ENCODE measurements around the gene ESPN. TPM values are rescaled to one million over a fixed set of nuclear protein-coding genes. Genes with fewer than 3 reads are reported as not detected.

The ESPN gene
- total RNA-seq, 6 donors from 2014 or later, result 2.1 to 27.2 (median 4.8) TPM

DNA sequence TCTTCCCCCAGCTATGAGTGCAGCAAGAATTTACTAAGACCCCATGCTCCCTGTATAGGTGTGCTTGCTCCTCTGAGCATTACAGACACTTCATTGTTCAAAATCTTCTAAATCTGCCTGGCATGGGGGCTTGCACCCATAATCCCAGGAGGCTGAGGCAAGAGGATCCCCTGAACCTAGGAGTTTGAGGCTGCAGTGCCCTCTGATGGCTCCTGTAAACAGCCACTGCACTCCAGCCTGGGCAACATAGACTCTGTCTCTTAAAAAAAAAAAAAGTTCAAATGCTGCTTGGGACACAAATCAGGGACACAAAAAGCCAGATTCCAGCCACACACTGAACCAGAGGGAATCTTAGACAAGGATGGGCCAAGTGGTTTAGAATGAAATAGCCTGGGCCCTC is 27.6 kb upstream of the ESPN start:
- Histone ChIP-seq H3K27me3 (no peaks in the 10 kb centered on the region), H3K9me3 (no peaks in the 10 kb centered on the region), H3K4me3 (no peak overlapping the region), H3K36me3 (no peaks in the 10 kb centered on the region), H3K4me1 (peaks cover 13 to 19% (median 14%) of the 10 kb centered on the region in 4 donors), H3K27ac (no peak overlapping the region)
- ATAC-seq (ENCODE audit: low FRiP score in 2 of 2), result no peak
- TF ChIP-seq POLR2A (IDR thresholded peaks at IDR 0.05) (no peak), EP300 (IDR thresholded peaks at IDR 0.05) (no peak), POLR2AphosphoS5 (IDR thresholded peaks at IDR 0.05) (no peak)
- TF ChIP-seq, protein P1, sequence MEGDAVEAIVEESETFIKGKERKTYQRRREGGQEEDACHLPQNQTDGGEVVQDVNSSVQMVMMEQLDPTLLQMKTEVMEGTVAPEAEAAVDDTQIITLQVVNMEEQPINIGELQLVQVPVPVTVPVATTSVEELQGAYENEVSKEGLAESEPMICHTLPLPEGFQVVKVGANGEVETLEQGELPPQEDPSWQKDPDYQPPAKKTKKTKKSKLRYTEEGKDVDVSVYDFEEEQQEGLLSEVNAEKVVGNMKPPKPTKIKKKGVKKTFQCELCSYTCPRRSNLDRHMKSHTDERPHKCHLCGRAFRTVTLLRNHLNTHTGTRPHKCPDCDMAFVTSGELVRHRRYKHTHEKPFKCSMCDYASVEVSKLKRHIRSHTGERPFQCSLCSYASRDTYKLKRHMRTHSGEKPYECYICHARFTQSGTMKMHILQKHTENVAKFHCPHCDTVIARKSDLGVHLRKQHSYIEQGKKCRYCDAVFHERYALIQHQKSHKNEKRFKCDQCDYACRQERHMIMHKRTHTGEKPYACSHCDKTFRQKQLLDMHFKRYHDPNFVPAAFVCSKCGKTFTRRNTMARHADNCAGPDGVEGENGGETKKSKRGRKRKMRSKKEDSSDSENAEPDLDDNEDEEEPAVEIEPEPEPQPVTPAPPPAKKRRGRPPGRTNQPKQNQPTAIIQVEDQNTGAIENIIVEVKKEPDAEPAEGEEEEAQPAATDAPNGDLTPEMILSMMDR (IDR thresholded peaks at IDR 0.05), result no peak
- DNase-seq, result no peak

DNA sequence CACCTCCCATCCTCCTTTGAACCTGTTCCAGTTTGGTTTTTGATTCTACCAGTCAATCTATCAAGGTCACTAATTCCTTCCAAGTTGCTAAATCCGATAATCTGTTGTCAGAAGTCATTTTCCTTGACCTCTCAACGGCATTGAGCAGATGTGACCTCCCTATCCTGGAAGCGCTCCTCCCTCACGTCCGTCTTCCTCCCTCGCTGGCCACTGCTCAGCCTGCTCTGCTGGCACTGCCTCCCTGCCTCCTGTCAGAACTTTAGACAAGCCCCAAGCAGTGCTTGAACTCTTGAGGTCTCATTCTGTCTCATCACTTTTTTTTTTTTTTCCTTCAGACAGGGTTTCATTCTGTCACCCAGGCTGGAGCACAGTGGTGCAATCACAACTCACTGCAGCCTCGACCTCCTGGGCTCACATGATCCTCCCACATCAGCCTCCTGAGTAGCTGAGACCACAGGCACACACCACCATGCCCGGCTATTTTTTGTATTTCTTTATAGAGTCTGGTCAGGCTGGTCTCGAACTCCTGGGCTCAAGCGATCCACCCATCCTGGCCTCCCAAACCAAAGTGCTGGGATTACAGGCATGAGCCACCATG is 26.6 kb upstream of the ESPN start:
- ATAC-seq (ENCODE audit: low FRiP score in 2 of 2) (no peak), DNase-seq (no peak)
- TF ChIP-seq, protein P1 (IDR thresholded peaks at IDR 0.05), result no peak
- TF ChIP-seq POLR2AphosphoS5 (IDR thresholded peaks at IDR 0.05), result no peak
- no peak for TF ChIP-seq EP300 (IDR thresholded peaks at IDR 0.05)
- no peak for TF ChIP-seq POLR2A (IDR thresholded peaks at IDR 0.05)
- Histone ChIP-seq H3K9me3 (no peaks in the 10 kb centered on the region), H3K4me1 (peaks cover 5 to 9% (median 6%) of the 10 kb centered on the region in 4 donors), H3K36me3 (no peaks in the 10 kb centered on the region), H3K27ac (no peak overlapping the region), H3K27me3 (no peaks in the 10 kb centered on the region), H3K4me3 (no peak overlapping the region)
- whole genome bisulfite sequencing, 2 donors, result 69 to 72% methylated on average over 10 of the region's 10 CpGs

DNA sequence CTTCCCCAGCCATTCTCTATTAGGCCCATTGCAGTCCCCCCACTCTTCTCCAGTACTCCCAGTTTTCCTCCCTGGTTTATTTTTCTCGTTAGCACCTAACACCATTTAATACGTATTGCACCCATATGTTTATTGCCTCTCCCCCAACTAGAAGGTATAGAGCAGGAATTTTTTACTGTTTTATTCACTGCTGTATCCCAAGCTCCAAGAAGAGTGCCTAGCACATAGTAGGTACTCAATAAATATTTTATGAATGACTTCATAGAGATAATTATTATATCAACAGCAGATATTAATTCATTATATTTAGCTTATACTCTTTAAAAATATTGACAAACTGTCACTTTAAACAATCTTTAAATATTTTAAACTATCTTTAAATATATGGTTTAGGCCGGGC is 25.3 kb upstream of the ESPN start:
- Histone ChIP-seq H3K9me3 (no peaks in the 10 kb centered on the region), H3K4me3 (no peak overlapping the region), H3K36me3 (no peaks in the 10 kb centered on the region), H3K27me3 (no peaks in the 10 kb centered on the region), H3K27ac (no peak overlapping the region), H3K4me1 (peaks cover under 1 to 2% (median under 1%) of the 10 kb centered on the region in 4 donors)
- WGBS, 2 donors, result 88% methylated on average over 3 of the region's 3 CpGs
- ATAC-seq (ENCODE audit: low FRiP score in 2 of 2) (no peak), DNase-seq (no peak)
- no peak for TF ChIP-seq POLR2AphosphoS5 (IDR thresholded peaks at IDR 0.05)
- no peak for TF ChIP-seq POLR2A (IDR thresholded peaks at IDR 0.05)
- TF ChIP-seq EP300 (IDR thresholded peaks at IDR 0.05), result no peak
- TF ChIP-seq, protein P1 (IDR thresholded peaks at IDR 0.05), result no peak

DNA sequence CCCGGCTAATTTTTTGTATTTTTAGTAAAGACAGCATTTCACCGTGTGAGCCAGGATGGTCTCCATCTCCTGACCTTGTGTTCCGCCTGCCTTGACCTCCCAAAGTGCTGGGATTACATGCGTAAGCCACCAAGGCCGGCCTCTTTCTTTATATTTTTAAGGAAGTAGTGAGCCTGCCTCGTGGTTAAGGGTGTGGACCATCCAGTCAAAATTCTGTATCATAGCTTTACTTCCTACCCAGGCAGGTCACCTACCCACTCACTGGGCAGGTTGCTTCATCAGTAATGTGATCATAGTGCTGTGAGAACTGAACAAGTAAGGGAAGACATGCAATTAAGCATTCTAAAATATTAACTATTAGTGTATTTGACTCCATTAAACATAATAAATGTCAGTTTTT is 22.9 kb upstream of the ESPN start:
- Histone ChIP-seq H3K27me3 (no peaks in the 10 kb centered on the region), H3K9me3 (no peaks in the 10 kb centered on the region), H3K36me3 (no peaks in the 10 kb centered on the region), H3K27ac (no peak overlapping the region), H3K4me1 (peaks cover 0 to 5% (median 0%) of the 10 kb centered on the region in 4 donors), H3K4me3 (no peak overlapping the region)
- 56 to 72% methylated on average over 6 of the region's 6 CpGs for WGBS, 2 donors
- DNase-seq (peak in 1 of 2 donors; percentile 54), ATAC-seq (ENCODE audit: low FRiP score in 2 of 2) (peak in 1 of 2 donors; percentile 51)
- TF ChIP-seq, protein P1 (IDR thresholded peaks at IDR 0.05), result no peak
- TF ChIP-seq POLR2A (IDR thresholded peaks at IDR 0.05) (no peak), POLR2AphosphoS5 (IDR thresholded peaks at IDR 0.05) (no peak), EP300 (IDR thresholded peaks at IDR 0.05) (no peak)

DNA sequence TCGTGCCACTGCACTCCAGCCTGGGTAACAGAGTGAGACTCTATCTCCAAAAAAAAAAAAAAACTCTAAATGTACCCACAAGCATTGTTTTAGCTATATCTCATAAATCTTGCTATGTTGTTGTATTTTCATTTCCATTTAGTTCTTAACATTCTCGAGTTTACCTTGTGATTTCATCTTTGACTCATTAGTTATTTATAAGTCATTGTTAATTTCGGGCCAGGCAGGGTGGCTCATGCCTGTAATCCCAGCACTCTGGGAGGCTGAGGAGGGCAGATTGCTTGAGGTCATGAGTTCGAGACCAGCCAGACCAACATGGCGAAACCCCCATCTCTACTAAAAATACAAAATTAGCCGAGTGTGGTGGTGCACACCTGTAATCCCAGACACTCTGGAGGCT is 16.6 kb upstream of the ESPN start:
- Histone ChIP-seq H3K27ac (no peak overlapping the region), H3K4me3 (no peak overlapping the region), H3K4me1 (peaks cover 0 to 5% (median 0%) of the 10 kb centered on the region in 4 donors), H3K27me3 (no peaks in the 10 kb centered on the region), H3K9me3 (no peaks in the 10 kb centered on the region), H3K36me3 (no peaks in the 10 kb centered on the region)
- 74 to 77% methylated on average over 6 of the region's 6 CpGs for WGBS, 2 donors
- DNase-seq (no peak), ATAC-seq (ENCODE audit: low FRiP score in 2 of 2) (no peak)
- TF ChIP-seq POLR2AphosphoS5 (IDR thresholded peaks at IDR 0.05), result no peak
- no peak for TF ChIP-seq EP300 (IDR thresholded peaks at IDR 0.05)
- TF ChIP-seq, protein P1 (IDR thresholded peaks at IDR 0.05), result no peak
- TF ChIP-seq POLR2A (IDR thresholded peaks at IDR 0.05), result no peak

All from upper lobe of left lung (tissue), 6 donors.